ENCODE measurements around the gene SNTB2. TPM values are rescaled to one million over a fixed set of nuclear protein-coding genes. Genes with fewer than 3 reads are reported as not detected.

The SNTB2 gene
- total RNA-seq, 1 donor from 2014 or later: 23.9 TPM

- intact Hi-C loops (cut with micrococcal nuclease): loop anchor here (10.0 kb wide), 1 partner anchor 385 kb away; the partner anchor contains the start of gene NFAT5
These were observed 7.5 kb upstream of the SNTB2 start for GRCh38 chr16:69179328-69180010.

- intact Hi-C loops (cut with micrococcal nuclease): loop anchor here (10.0 kb wide), 1 partner anchor 385 kb away; the partner anchor contains the start of gene NFAT5
These were observed 7.0 kb upstream of the SNTB2 start for GRCh38 chr16:69180011-69180338.

GRCh38 chr16:69182730-69183416, 4.1 kb upstream of the SNTB2 start:
- intact Hi-C loops (cut with micrococcal nuclease): loop anchor here (10.0 kb wide), 1 partner anchor 382 kb away; the partner anchor contains the start of gene NFAT5

- intact Hi-C loops (cut with micrococcal nuclease): loop anchor here (1.0 to 10.0 kb wide), 5 partner anchors 21 to 377 kb away; partner anchors contain the start of genes CHTF8, COG8, NFAT5 and NIP7
These were observed 677 bp downstream of the SNTB2 start for GRCh38 chr16:69187446-69188235.

- intact Hi-C loops (cut with micrococcal nuclease): loop anchor here (10.0 kb wide), 1 partner anchor 377 kb away; the partner anchor contains the start of gene NFAT5
These were observed 1.2 kb downstream of the SNTB2 start for GRCh38 chr16:69188236-69188549.

- intact Hi-C loops (cut with micrococcal nuclease): loop anchor here (10.0 kb wide), 1 partner anchor 376 kb away; the partner anchor contains the start of gene NFAT5
These were observed 1.8 kb downstream of the SNTB2 start for GRCh38 chr16:69188716-69189115.

- intact Hi-C loops (cut with micrococcal nuclease): no loop called here
These were observed 3.2 kb downstream of the SNTB2 start for GRCh38 chr16:69190046-69190588.

GRCh38 chr16:69190598-69190997, 3.6 kb downstream of the SNTB2 start:
- intact Hi-C loops (cut with micrococcal nuclease): no loop called here

GRCh38 chr16:69191136-69191535, 4.2 kb downstream of the SNTB2 start:
- intact Hi-C loops (cut with micrococcal nuclease): no loop called here

GRCh38 chr16:69193855-69194254, 6.9 kb downstream of the SNTB2 start:
- intact Hi-C loops (cut with micrococcal nuclease): no loop called here

- intact Hi-C loops (cut with micrococcal nuclease): no loop called here
These were observed 7.5 kb downstream of the SNTB2 start for GRCh38 chr16:69194488-69194887.

GRCh38 chr16:69195369-69196029, 8.5 kb downstream of the SNTB2 start:
- intact Hi-C loops (cut with micrococcal nuclease): no loop called here

- intact Hi-C loops (cut with micrococcal nuclease): no loop called here
These were observed 10.6 kb downstream of the SNTB2 start for GRCh38 chr16:69197573-69197972.

GRCh38 chr16:69199382-69199781, 12.4 kb downstream of the SNTB2 start:
- intact Hi-C loops (cut with micrococcal nuclease): no loop called here

- intact Hi-C loops (cut with micrococcal nuclease): no loop called here
These were observed 14.3 kb downstream of the SNTB2 start for GRCh38 chr16:69201291-69201690.

GRCh38 chr16:69201787-69202186, 14.8 kb downstream of the SNTB2 start:
- intact Hi-C loops (cut with micrococcal nuclease): no loop called here

GRCh38 chr16:69204172-69204571, 17.2 kb downstream of the SNTB2 start:
- intact Hi-C loops (cut with micrococcal nuclease): no loop called here

- intact Hi-C loops (cut with micrococcal nuclease): no loop called here
These were observed 22.8 kb downstream of the SNTB2 start for GRCh38 chr16:69209735-69210134.

GRCh38 chr16:69217433-69217832, 30.5 kb downstream of the SNTB2 start:
- intact Hi-C loops (cut with micrococcal nuclease): no loop called here

- intact Hi-C loops (cut with micrococcal nuclease): no loop called here
These were observed 32.3 kb downstream of the SNTB2 start for GRCh38 chr16:69219279-69219678.

GRCh38 chr16:69223882-69224281, 36.9 kb downstream of the SNTB2 start:
- intact Hi-C loops (cut with micrococcal nuclease): no loop called here
